Tibial artery (tissue), 4 donors: ENCODE measurements around the gene BATF.

Experiments
- DNase-seq, 2 donors: peaks; one replicate each; pipeline ENCODE4 v3.0.0-alpha.2; 2019
- H3K27ac ChIP-seq, 2 donors: fragments of 200-600 bp; sonication (generic) in 1 of 2; 1 replicate in 1 of 2; 2 replicates in 1 of 2; pipeline ENCODE4 v1.5.1; 2018 to 2019; ENCODE audit warnings: mild to moderate bottlenecking in 1 of 2
- H3K27me3 ChIP-seq, 2 donors: fragments of 200-600 bp; sonication (generic) in 1 of 2; one replicate each; pipeline versions ENCODE4 v1.5.1 to v1.6.0; 2016 to 2019
- H3K36me3 ChIP-seq, 3 donors: fragments of 200-600 bp; sonication (generic) in 2 of 3; one replicate each; pipeline ENCODE4 v1.5.1; 2016 to 2019; ENCODE audit warnings: mild to moderate bottlenecking in 2 of 3
- H3K4me1 ChIP-seq, 4 donors: fragments of 200-600 bp; sonication (generic) in 2 of 4; 1 replicate in 3 of 4; 2 replicates in 1 of 4; pipeline ENCODE4 v1.5.1; 2016 to 2019
- H3K4me3 ChIP-seq, 2 donors: fragments of 200-600 bp; sonication (generic) in 1 of 2; 1 replicate in 1 of 2; 2 replicates in 1 of 2; pipeline ENCODE4 v1.5.1; 2018 to 2019; ENCODE audit warnings: mild to moderate bottlenecking in 2 of 2
- H3K9me3 ChIP-seq, 3 donors: fragments of 200-600 bp; sonication (generic) in 1 of 3; one replicate each; pipeline ENCODE4 v1.5.1; 2016 to 2019
- CTCF ChIP-seq, 2 experiments: fragments of 200-600 bp in 1 of 2; fragments of 450-650 bp in 1 of 2; IDR thresholded peaks; one replicate each; pipeline ENCODE4 v1.5.1; 2017 to 2019; ENCODE audit warnings: antibody characterized with exemption in 2 of 2, mild to moderate bottlenecking in 1 of 2, moderate library complexity in 1 of 2
- intact Hi-C: fragments of 100-400 bp; cut with DNase I; formaldehyde crosslinking; loops from one replicate; pipeline ENCODE4 v1.15.0; 2023; ENCODE audit warnings: low total_unique reads

Gene BATF

GRCh38 chr14:75542588-75543091 is 20.4 kb downstream of the BATF start:
- Histone ChIP-seq H3K9me3 (no peaks in the 10 kb centered on the region), H3K27ac (peak overlapping the region in 1 of 2 donors; percentile 21), H3K27me3 (no peaks in the 10 kb centered on the region), H3K4me1 (no peaks in the 10 kb centered on the region), H3K4me3 (no peak overlapping the region), H3K36me3 (no peaks in the 10 kb centered on the region)
- TF ChIP-seq CTCF (IDR thresholded peaks at IDR 0.05) = no peak
- intact Hi-C loops = no loop called here
- peak; percentile 78 to 79 for DNase-seq

- DNase-seq = no peak
- no peak for TF ChIP-seq CTCF (IDR thresholded peaks at IDR 0.05)
These were observed 21.0 kb downstream of the BATF start for GRCh38 chr14:75543253-75543652.

GRCh38 chr14:75543786-75544185 is 21.5 kb downstream of the BATF start:
- DNase-seq = no peak
- Histone ChIP-seq H3K9me3 (no peaks in the 10 kb centered on the region), H3K4me1 (no peaks in the 10 kb centered on the region), H3K27ac (no peak overlapping the region), H3K36me3 (no peaks in the 10 kb centered on the region), H3K4me3 (no peak overlapping the region), H3K27me3 (peaks cover 0 to 4% of the 10 kb centered on the region in 2 donors)
- intact Hi-C loops = no loop called here
- no peak for TF ChIP-seq CTCF (IDR thresholded peaks at IDR 0.05)

More at GRCh38 chr14:75543253-75543652, 21.0 kb downstream of the BATF start:
- Histone ChIP-seq H3K9me3 (no peaks in the 10 kb centered on the region), H3K4me1 (no peaks in the 10 kb centered on the region), H3K27ac (no peak overlapping the region), H3K4me3 (no peak overlapping the region), H3K36me3 (no peaks in the 10 kb centered on the region), H3K27me3 (peaks cover 0 to under 1% of the 10 kb centered on the region in 2 donors)
- intact Hi-C loops = no loop called here

- TF ChIP-seq CTCF (IDR thresholded peaks at IDR 0.05) = no peak
- Histone ChIP-seq H3K36me3 (no peaks in the 10 kb centered on the region), H3K9me3 (no peaks in the 10 kb centered on the region), H3K27ac (no peak overlapping the region), H3K4me3 (no peak overlapping the region), H3K4me1 (no peaks in the 10 kb centered on the region), H3K27me3 (peaks cover 0 to 7% of the 10 kb centered on the region in 2 donors)
- DNase-seq = no peak
- intact Hi-C loops = no loop called here
These were observed 23.6 kb downstream of the BATF start for GRCh38 chr14:75545907-75546306.

GRCh38 chr14:75547552-75548250 is 25.4 kb downstream of the BATF start:
- Histone ChIP-seq H3K9me3 (no peaks in the 10 kb centered on the region), H3K27ac (no peak overlapping the region), H3K27me3 (peaks cover 0 to 12% of the 10 kb centered on the region in 2 donors), H3K36me3 (no peaks in the 10 kb centered on the region), H3K4me1 (no peaks in the 10 kb centered on the region), H3K4me3 (no peak overlapping the region)
- no peak for DNase-seq
- intact Hi-C loops = no loop called here
- TF ChIP-seq CTCF (IDR thresholded peaks at IDR 0.05) = no peak
